Measurements from ENCODE around the gene GPRC5D.

The GPRC5D gene

GRCh38 chr12:12992418-12993130 is 40.6 kb upstream of the GPRC5D start:
- H3K4me3 ChIP-seq (ENCODE audit: low read depth, low read length), result peak overlapping the region; percentile 1

GRCh38 chr12:12990700-12991468 is 38.9 kb upstream of the GPRC5D start:
- in situ Hi-C loops (cut with HindIII; ENCODE audit: low sequenced_read_pairs), result no loop called here
- TF ChIP-seq, protein P1, sequence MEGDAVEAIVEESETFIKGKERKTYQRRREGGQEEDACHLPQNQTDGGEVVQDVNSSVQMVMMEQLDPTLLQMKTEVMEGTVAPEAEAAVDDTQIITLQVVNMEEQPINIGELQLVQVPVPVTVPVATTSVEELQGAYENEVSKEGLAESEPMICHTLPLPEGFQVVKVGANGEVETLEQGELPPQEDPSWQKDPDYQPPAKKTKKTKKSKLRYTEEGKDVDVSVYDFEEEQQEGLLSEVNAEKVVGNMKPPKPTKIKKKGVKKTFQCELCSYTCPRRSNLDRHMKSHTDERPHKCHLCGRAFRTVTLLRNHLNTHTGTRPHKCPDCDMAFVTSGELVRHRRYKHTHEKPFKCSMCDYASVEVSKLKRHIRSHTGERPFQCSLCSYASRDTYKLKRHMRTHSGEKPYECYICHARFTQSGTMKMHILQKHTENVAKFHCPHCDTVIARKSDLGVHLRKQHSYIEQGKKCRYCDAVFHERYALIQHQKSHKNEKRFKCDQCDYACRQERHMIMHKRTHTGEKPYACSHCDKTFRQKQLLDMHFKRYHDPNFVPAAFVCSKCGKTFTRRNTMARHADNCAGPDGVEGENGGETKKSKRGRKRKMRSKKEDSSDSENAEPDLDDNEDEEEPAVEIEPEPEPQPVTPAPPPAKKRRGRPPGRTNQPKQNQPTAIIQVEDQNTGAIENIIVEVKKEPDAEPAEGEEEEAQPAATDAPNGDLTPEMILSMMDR (IDR thresholded peaks at IDR 0.05; ENCODE audit: low read depth, low read length, missing control alignments), result no peak
- H3K4me3 ChIP-seq (ENCODE audit: low read depth, low read length), result no peak overlapping the region
- no peak for DNase-seq (ENCODE audit: low read depth)

More at GRCh38 chr12:12992418-12993130, 40.6 kb upstream of the GPRC5D start:
- peak; percentile 76 for DNase-seq (ENCODE audit: low read depth)
- TF ChIP-seq, protein P1 (IDR thresholded peaks at IDR 0.05; ENCODE audit: low read depth, low read length, missing control alignments), result no peak
- in situ Hi-C loops (cut with HindIII; ENCODE audit: low sequenced_read_pairs), result no loop called here

DNA sequence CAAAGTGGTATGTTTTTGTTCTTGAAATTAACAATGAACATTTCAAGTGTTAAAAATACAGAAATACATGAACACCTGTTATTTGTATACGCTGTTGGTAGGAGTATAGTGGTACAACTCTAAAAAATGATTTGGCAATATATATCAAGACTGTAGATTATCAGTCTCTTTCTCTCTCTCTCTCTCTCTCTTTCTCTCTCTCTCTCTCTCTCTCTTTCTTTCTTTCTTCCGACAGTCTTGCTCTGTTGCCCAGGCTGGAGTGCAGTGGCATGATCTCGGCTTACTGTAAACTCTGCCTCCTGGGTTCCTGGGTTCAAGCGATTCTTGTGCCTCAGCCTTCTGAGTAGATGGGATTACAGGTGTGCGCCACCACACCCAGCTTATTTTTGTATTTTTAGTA is 35.5 kb upstream of the GPRC5D start:
- in situ Hi-C loops (cut with HindIII; ENCODE audit: low sequenced_read_pairs), result no loop called here
- DNase-seq (ENCODE audit: low read depth), result no peak
- TF ChIP-seq, protein P1 (IDR thresholded peaks at IDR 0.05; ENCODE audit: low read depth, low read length, missing control alignments), result no peak
- H3K4me3 ChIP-seq (ENCODE audit: low read depth, low read length), result no peak overlapping the region

DNA sequence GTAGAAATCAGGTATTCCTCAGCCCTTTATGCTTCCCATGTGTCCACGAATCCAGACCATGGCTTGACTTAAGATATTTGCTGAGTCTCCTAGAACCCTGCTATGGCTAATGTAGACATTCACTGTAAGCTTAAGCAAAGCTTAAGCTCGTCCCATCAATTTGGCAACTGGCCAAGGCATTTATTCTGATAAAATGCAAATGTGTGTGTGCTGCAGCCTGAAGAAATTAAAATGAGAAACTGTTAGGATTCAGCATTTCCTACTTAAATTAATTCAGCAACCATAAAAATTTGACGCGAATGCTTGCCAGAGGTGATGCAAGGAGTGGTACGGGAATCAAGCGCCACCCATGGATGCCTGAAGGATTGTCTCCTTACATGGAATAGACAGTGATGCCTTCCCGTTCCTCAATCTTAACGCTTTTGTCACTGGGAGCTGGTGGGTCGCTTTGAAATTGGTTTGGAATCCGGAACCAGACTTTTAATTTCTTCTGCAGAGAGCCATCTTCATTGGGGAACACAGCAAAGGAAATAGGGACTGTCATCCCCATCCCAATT is 34.9 kb upstream of the GPRC5D start:
- TF ChIP-seq, protein P1 (IDR thresholded peaks at IDR 0.05; ENCODE audit: low read depth, low read length, missing control alignments), result no peak
- in situ Hi-C loops (cut with HindIII; ENCODE audit: low sequenced_read_pairs), result no loop called here
- DNase-seq (ENCODE audit: low read depth), result no peak
- no peak overlapping the region for H3K4me3 ChIP-seq (ENCODE audit: low read depth, low read length)

- DNase-seq (ENCODE audit: low read depth), result no peak
- no peak overlapping the region for H3K4me3 ChIP-seq (ENCODE audit: low read depth, low read length)
- TF ChIP-seq, protein P1 (IDR thresholded peaks at IDR 0.05; ENCODE audit: low read depth, low read length, missing control alignments), result peak; percentile 62
- in situ Hi-C loops (cut with HindIII; ENCODE audit: low sequenced_read_pairs), result no loop called here
These were observed 33.9 kb upstream of the GPRC5D start for GRCh38 chr12:12985817-12986408.

DNA sequence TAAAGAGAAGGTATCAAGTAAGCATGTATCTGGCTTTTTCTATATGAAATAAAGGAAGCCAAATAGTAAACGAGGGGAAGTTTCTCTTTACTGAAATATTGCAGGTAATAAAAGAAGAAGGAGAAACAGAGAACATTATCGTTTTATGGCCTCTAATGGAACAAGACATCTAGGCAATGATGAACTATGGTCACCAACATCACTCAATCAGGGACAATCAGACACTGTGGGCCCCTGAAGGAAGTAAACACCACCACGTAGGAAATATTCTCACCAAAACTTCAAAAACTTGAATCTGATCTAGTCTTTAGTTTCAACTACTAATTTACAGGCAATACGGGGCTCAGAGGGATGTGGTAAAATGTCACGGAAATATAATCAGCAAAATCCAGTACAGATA is 32.2 kb upstream of the GPRC5D start:
- DNase-seq (ENCODE audit: low read depth), result no peak
- H3K4me3 ChIP-seq (ENCODE audit: low read depth, low read length), result no peak overlapping the region
- in situ Hi-C loops (cut with HindIII; ENCODE audit: low sequenced_read_pairs), result no loop called here
- TF ChIP-seq, protein P1 (IDR thresholded peaks at IDR 0.05; ENCODE audit: low read depth, low read length, missing control alignments), result no peak
